ENCODE measurements around the gene ODF2L. TPM values are rescaled to one million over a fixed set of nuclear protein-coding genes. Genes with fewer than 3 reads are reported as not detected.

ODF2L gene, protein sequence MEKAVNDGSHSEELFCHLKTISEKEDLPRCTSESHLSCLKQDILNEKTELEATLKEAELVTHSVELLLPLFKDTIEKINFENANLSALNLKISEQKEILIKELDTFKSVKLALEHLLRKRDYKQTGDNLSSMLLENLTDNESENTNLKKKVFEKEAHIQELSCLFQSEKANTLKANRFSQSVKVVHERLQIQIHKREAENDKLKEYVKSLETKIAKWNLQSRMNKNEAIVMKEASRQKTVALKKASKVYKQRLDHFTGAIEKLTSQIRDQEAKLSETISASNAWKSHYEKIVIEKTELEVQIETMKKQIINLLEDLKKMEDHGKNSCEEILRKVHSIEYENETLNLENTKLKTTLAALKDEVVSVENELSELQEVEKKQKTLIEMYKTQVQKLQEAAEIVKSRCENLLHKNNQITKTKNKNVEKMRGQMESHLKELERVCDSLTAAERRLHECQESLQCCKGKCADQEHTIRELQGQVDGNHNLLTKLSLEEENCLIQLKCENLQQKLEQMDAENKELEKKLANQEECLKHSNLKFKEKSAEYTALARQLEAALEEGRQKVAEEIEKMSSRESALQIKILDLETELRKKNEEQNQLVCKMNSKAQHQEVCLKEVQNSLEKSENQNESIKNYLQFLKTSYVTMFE
- 14.5 and 16.0 TPM in 2 replicates for total RNA-seq

DNA sequence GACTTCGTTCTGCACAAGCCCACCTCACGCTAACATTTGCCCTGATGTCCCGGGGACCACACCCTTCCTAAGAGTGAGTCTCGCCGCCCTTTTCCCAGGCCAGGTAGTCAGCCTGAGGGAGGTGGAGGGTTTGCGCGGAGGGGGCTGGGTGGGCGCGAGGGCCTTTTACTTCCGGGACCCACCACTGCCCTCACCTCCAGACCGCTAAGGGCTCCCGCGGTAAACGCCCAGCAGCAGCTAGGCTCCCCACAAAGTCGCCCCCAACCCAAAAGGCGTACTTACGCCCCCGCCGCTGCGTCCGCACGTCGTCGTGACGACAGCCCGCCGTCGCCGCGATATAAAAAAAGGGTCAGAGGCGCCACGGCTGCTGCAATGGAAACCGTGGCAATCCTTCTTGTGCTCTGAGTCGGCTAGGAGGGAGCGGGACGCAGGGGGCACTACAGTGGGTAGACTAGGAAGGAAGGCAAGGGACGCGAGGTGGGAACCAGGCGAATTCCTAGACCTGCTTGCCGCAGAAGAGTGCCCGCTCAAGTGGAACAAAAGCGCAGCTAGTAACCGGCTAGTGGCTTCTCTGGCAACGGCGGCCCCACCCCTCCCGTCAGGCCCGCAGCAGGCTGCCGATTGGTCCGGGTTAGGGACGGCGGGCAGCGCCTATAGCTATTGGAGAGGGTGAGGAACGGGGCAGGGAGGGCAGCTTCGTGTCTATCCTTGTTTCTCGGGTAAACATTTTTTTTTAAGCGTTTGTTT, at the start of gene ODF2L:
ODF2L (minus strand) TSS at position 573 of the 747 bp plus-strand sequence. CDS start 9,296 bp downstream, outside the sequence.

DNA sequence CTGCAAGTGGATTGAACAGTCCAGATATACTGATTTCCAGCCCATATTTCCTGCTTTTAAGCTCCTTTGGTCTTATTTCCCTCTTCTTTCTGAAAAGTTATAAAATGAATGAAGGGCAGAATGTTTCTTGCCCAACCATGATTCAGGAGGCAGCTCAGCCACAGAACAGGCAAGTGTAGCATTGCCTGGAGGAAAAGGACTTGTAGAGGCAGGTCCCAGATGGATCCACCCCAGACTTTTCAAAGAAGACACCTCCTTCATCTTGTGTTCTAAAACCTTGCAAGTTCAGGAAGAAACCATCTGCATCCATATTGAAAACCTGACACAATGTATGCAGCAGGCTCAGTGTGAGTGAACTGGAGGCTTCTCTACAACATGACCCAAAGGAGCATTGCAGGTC, 27.8 kb upstream of the ODF2L start, which contains the start of gene CLCA2:
CLCA2 (plus strand) TSS at position 299 of the 400 bp plus-strand sequence; CDS start at position 376, 77 bp downstream.

Other genes starting within 250 kb of the ODF2L start
- gene COL24A1, start 239.6 kb downstream of the ODF2L start, total RNA-seq = not detected in 2 replicates
- 158 and 251 TPM in 2 replicates for gene CLCA2, start 27.8 kb upstream of the ODF2L start, total RNA-seq
- gene CLCA1, start 72.6 kb upstream of the ODF2L start, total RNA-seq = 0.08 TPM in 1 of 2 replicates, not detected in the other
- 0.15 and 0.16 TPM in 2 replicates for gene CLCA4, start 150.8 kb upstream of the ODF2L start, total RNA-seq

Data from hair follicular keratinocyte (primary cell).